HS-5 (cell line): Measurements from ENCODE around the gene PRRT1B.
"Not testable (repeated sequence)": the region's sequence is repeated elsewhere in the genome, so short reads cannot be mapped to it uniquely, and the experiment has no call there.

Experiments used
- DNase-seq: peaks from one replicate; pipeline ENCODE4 v3.0.0-alpha.2; 2012; ENCODE audit warnings: low read depth

PRRT1B gene

GRCh38 chr9:131550465-131550864, 5.1 kb downstream of the PRRT1B start:
- not testable (repeated sequence) for DNase-seq

- DNase-seq = no peak
Measured at GRCh38 chr9:131552030-131552429, 6.7 kb downstream of the PRRT1B start.

DNA sequence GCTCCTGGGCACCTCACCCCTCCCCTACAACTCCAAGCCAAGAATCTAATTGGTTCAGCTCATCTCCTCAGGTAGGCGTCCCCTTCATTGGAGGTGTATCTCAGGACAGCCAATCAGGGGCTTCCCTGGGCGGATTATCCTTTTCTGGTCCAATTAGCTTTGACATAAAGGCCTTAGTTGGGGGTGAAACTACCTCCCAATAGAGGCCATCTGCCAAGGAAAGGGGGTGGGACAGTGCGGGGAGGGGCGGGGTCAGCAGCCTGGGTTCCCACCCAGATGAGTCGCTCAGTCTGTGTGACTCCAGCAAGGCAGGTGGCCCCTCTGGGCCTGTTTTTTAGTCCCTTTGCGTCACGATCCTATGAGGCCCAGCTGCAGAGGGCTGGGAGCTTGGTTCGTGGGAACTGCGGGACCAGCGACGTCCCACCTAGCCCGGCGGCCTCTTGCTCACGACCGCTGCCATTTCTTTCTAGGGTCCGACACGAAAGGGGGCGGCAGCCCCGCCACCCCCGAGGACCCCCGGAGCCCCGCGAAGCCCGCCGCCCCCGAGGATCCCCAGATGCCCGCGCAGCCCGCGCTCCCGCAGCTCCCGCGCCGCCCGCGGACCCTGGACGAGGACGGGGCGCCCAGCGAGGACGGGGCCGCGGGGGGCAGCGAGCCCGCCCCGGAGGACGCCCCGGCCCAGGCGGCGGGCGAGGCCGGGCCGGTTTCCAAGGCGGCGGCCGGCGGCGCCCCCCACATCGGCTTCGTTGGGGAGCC, 8.9 kb downstream of the PRRT1B start:
- no peak for DNase-seq

- DNase-seq = no peak
Measured at GRCh38 chr9:131554843-131555351, 9.6 kb downstream of the PRRT1B start.

DNA sequence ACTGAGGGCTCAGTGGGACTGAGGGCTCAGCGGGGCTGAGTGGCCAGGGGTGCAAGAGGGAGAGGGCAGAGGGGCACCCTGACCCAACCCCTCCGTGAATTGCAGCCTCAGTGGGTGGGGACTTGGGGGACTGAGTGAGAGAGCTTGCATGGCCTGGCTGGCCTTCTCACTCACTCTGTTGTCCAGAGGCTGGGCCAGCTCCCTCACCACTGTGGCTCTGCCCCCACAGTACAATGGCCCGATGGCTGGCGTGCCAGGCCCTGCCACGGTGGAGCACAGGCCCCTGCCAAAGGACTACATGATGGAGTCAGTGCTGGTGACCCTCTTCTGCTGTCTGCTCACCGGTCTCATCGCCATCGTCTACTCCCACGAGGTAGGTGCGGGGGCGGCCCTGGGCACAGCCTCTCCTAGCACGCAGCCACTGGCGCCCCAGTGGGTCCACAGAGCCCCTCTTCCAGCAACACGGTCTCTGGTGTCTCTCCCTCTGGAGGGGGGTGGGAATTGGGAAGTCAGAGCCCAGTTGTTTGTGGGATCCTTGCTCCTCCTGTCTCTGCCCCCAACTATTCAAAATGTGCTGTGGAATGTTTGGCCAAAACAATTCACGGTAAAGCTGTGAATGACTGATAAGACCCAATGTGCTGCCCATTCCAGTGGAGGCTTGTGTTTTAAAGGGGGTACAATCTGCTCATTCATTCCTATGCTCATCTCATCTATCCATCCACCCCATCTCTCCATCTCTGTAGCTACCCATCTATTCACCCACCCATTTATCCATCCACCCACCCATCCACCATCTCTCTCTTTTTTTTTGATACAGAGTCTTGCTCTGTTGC, 10.7 kb downstream of the PRRT1B start:
- DNase-seq = no peak

DNA sequence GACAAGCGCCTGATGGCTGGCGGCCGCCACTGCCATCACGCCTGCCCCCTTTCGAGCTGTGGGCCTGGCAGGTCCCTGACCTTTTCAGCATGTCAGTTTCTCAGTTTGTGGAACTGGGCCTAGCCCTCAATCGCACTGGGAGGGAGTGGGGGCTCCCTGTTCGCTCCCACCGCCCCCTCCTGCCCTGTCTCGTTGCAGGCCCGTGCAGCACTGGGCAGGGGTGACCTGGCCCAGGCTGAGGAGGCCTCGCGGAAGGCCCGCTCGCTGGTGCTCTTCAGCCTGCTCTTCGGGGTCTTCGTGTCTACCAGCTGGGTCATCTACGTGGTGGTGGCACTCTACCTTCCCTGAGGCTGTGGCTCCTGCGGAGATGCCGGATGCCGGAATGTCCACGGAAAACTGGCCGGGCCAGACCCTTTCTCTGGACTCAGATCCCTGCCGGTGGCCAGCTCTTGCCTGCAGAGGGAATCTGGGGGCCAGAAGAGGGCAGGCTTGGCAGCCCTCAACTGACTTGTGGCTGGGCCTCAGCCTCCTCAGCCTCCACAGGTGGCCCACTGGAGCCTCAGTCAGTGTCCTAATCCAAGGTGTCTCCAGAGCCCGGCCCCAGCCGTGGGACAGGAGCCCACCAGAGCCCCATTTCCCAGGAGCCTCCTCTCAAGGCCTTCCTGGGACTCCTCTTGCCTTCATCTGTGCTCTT, 12.7 kb downstream of the PRRT1B start:
- no peak for DNase-seq

- DNase-seq = no peak
Measured at GRCh38 chr9:131559421-131560000, 14.2 kb downstream of the PRRT1B start.

DNA sequence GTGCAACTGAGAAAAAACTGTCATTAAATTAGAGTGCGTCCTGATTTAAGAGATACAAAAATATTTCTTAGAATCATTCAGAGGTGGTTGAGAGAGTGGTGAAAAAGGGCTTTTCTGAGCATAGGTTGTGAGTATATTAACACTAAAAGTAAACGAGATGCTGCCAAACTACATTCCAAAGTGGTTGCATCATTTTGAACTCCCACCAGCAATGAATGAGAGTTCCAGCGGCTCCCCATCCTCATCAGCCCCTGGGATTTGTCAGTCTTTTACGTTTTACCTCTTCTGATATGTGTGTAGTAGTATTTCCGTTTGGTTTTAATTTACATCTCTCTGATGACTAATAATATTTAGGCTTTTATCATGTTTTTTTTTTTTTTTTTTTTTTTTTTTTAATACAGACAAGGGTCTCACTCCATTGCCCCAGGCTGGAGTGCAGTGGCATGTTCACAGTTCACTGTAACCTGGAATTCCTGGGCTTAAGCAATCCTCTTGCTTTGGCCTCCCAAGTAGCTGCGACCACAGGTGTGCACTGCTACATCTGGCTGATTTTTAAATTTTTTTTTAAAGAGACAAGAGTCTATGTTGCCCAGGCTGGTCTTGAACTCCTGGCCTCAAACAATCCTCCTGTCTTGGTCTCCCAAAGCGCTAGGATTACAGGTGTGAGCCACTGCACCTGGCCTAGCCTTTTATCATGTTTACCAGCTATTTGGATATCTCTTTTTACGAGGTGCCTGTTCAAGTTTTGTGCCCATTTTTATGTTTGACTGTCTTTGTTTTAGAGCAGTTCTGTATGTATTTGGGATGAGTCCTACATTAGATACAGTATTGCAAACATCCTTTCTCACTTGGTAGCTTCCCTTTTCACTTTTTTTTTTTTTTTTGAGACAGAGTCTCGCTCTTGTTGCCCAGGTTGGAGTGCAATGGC, 17.0 kb downstream of the PRRT1B start:
- no peak for DNase-seq

DNA sequence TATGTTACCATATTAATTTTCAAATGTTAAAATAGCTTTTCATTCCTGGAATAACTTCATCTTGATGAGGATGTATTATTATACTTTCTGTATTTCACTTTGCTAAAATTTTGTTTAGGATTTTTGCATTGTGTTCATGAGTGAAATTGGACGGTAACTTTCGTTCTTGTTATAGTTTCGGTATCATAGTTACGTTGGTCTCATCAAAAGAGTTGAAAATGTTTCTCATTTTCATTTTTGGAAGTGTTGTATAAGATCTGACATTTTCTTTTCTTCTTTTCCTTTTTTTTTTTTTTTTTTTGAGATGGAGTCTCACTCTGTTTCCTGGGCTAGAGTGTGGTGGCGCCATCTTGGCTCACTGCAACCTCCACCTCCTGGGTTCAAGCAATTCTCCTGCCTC, 20.0 kb downstream of the PRRT1B start:
- DNase-seq = no peak

DNA sequence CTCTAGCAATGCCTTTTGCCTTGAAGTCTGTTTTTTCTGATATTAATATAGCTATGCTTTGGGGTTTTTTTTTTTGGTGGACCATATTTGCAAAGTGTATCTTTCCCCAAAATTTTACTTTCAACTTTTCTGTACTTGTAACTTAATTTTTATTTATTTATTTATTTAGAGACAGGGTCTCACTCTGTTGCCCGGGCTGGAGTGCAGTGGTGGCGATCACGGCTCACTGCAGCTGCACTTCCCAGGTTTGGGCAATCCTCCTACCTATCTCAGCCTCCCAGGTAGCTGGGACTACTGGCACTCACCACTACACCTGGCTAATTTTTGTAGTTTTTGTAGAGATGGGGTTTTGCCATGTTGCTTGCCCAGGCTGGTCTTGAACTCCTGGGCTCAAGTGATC, 20.8 kb downstream of the PRRT1B start:
- DNase-seq = no peak

GRCh38 chr9:131567910-131568309, 22.6 kb downstream of the PRRT1B start:
- DNase-seq = no peak

DNA sequence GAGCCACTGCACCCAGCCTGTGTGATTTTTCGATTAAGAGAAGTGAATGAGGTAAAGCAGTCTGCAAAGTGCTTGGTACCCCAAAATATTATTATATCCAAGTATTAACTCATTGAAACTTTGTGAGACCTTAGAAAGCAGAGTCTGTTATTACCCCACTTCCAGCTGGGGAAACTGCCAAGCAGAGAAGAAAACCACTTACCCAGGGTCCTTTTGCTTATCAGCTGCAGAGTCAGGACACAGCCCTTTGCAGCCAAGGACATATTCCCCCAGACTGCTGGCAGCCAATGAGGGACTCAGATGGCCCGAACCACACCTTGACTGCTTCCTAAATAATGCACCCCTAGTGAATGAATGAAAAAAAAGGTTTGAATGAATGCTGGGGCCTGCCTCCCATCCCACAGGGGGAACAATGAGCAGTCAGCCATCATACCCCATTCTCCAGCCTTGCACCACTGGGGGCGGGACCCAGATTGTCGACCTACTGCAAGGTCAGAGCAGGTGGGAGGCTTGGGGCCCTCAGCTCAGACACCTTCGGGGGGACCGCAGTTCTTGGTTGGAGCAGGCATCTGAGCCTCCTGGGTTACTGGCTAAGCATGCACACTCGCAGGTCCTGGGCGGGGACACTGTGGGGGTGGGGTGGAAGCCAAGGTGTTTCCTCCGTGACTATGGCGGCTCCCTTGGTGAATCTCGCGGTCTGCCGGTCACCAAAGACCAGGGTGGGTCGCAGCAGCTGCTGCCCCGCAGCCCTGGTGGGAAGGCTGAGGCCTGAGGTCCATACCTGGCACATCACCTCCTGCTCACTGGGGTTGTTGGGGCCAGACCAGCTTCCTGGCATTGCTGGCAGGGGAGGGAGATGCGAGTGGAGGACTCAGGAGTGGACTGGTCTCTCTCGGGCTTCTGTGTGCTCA, 29.7 kb downstream of the PRRT1B start:
- no peak for DNase-seq

- DNase-seq = no peak
Measured at GRCh38 chr9:131575946-131576853, 30.9 kb downstream of the PRRT1B start.

DNA sequence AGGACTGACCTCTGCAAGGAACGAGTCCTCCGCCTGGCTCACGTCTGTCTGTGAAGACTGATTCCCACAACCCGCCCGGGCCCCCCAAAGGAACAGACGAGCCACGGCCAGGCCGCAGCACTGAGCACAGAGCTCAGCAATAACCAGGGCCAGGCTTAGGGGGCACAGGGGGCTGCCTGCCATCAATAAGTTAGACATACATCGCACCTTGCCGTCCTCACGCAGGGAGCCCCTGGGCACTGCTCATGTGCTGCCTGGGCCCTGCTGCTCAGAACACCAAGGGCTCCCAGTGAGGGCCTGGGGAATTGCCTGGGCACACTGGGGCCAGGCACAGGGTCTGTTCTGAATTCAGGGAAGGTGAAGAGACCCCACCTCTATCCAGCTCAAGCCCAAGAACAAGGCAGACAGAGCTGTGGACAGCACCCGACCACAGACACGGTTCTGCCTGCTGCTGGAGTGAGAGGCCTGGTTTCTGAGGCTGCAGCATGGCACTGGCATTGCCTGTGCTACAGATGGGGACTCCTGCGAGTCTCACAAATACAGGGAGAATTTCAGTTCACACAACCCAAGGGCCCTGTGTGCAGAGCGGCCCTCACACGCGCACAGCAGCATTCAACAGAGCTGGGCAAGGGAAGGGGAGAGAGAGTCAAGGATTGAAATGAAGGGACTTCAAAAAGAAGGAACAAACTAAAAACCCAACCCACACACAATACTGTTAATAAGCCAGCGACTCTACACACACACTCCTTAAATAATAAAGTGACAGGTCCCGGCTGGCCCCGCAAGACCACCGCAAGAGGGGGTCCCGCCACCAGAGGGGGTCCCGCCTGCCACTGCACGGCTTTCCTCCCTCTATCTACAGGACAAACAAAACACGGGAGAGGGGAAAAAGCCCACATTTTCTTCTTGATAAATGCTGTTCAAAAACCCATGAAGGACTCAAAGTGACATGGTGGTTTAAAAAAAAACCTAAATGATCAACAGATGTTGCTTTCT, 32.0 kb downstream of the PRRT1B start:
- no peak for DNase-seq

DNA sequence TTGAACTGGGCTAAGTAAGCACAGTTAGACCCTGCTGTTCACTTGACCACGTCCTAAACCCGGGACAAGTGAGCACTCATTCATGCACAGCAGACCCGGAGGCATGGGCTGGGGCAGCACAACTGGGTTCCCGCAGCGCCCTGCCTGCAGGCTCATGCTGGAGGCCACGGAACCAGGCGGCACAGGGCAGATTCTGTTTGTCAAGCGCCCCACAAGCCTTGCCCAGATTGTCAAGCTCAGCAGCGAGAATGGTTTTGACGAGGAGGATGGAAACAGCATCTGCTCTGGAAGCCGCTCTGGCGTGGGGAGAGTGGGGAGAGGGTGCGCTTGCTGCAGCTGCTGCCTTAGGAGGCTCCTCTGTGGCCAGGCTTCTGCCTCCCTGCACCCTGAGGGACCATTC, 32.7 kb downstream of the PRRT1B start:
- no peak for DNase-seq

- DNase-seq = no peak
Measured at GRCh38 chr9:131578731-131579504, 33.6 kb downstream of the PRRT1B start.

DNA sequence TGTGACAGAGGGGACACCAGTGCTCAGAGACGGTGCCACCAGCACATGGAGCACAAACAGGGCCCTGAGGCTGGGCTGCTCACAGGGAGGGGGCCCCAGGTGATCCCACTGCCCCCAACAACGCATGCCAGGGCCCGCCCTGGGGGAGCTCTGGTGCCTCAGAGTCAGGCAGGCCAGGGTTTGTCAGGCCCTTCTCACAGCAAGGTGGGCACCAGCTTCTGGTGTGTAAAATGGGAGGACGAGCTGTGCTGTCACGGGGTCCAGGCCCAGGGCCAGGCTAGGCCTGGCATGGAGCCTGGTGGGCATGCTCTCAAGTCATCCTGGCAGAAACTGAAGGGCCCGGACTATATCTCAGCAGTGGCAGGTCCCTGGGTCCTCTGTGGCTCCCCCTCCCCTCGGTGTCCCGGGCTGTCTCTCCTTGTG, 34.5 kb downstream of the PRRT1B start:
- no peak for DNase-seq
